Lung (tissue), 12 donors: ENCODE data around the gene PRR30. TPM values are rescaled to one million over a fixed set of nuclear protein-coding genes. Genes with fewer than 3 reads are reported as not detected.

Experiments
- ATAC-seq: fragments of 200-7000 bp; cut with Tn5 transposase; one replicate; pipeline ENCODE4 v1.9.1; 2020; ENCODE audit warnings: moderate number of reproducible peaks; ENCODE audit not compliant: insufficient read depth, low FRiP score
- DNase-seq, 3 donors: peaks; one replicate each; pipeline ENCODE4 v3.0.0-alpha.2; 2013 to 2017
- H3K27ac ChIP-seq, 2 donors: one replicate each; pipeline ENCODE4 v1.5.1; 2013; ENCODE audit warnings: mild to moderate bottlenecking in 2 of 2, moderate library complexity in 2 of 2, control low read depth in 1 of 2, inconsistent platforms in 1 of 2, low read depth in 1 of 2, low read length in 1 of 2
- H3K27me3 ChIP-seq, 3 donors: one replicate each; pipeline ENCODE4 v1.5.1; 2013; ENCODE audit warnings: low read length in 2 of 3; ENCODE audit not compliant: control insufficient read depth in 3 of 3, insufficient read depth in 3 of 3
- H3K36me3 ChIP-seq, 4 donors: one replicate each; pipeline ENCODE4 v1.5.1; 2013; ENCODE audit warnings: low read length in 4 of 4, mild to moderate bottlenecking in 1 of 4, moderate library complexity in 1 of 4; ENCODE audit not compliant: control insufficient read depth in 4 of 4, insufficient read depth in 4 of 4
- H3K4me1 ChIP-seq, 5 donors: one replicate each; pipeline ENCODE4 v1.5.1; 2013; ENCODE audit warnings: low read length in 5 of 5, mild to moderate bottlenecking in 2 of 5, moderate library complexity in 1 of 5; ENCODE audit not compliant: control insufficient read depth in 5 of 5, insufficient read depth in 5 of 5
- H3K4me3 ChIP-seq: one replicate; pipeline ENCODE4 v1.5.1; 2013; ENCODE audit warnings: mild to moderate bottlenecking, control low read depth, moderate library complexity
- H3K9ac ChIP-seq, 2 donors: one replicate each; pipeline ENCODE4 v1.5.1; 2013; ENCODE audit warnings: low read length in 2 of 2, control low read depth in 1 of 2; ENCODE audit not compliant: insufficient read depth in 1 of 2
- H3K9me3 ChIP-seq, 4 donors: one replicate each; pipeline ENCODE4 v1.5.1; 2013; ENCODE audit warnings: low read length in 3 of 4, mild to moderate bottlenecking in 1 of 4, moderate library complexity in 1 of 4; ENCODE audit not compliant: control insufficient read depth in 4 of 4, insufficient read depth in 3 of 4
- CTCF ChIP-seq: IDR thresholded peaks from 2 replicates; pipeline ENCODE4 v1.5.1; 2012; ENCODE audit warnings: mild to moderate bottlenecking; ENCODE audit errors: control extremely low read depth, extremely low read depth
- WGBS, 2 donors: extraction: QIAGEN DNeasy Blood & Tissue Kit; methylation state at CpG; one replicate each; pipeline ENCODE4 v1.1.7; 2013; 5-methylcytosine and 5-hydroxymethylcytosine counted together
- polyA plus RNA-seq, 2 donors: library from polyadenylated mRNA; stranded (reverse); fragments of 200-250 nt; gene quantifications; one replicate each; pipeline ENCODE4 v1.2.1, GENCODE V29; 2013
- total RNA-seq, 2 donors: library from RNA; depleted of rRNA in 1 of 2; stranded (reverse); fragments of >200 nt in 1 of 2; gene quantifications; one replicate each; pipeline ENCODE4 v1.2.1, GENCODE V29; 2014 to 2021
- donor health status: control.
- donor health status: control.
- donor health status: Bipolar disorder and iron deficiency.
- donor health status: healthy.
- donor health status: DM: yes; HTN: yes; CAD: no.

PRR30 gene
- total and polyA plus RNA-seq, 4 donors, result not detected

GRCh38 chr2:27087823-27088410 is 51.3 kb downstream of the PRR30 start:
- 91% methylated on average over 5 of the region's 5 CpGs for WGBS, 2 donors
- TF ChIP-seq CTCF, result no peak
- H3K27me3 ChIP-seq, result no peaks in the 10 kb centered on the region
- DNase-seq, result no peak
- H3K36me3 ChIP-seq, result peaks cover 0 to 21% (median 6%) of the 10 kb centered on the region in 4 donors
- no peaks in the 10 kb centered on the region for H3K9me3 ChIP-seq
- no peak overlapping the region for H3K27ac ChIP-seq
- H3K4me3 ChIP-seq, result no peak overlapping the region
- no peak overlapping the region for H3K9ac ChIP-seq
- peaks cover 0 to 33% (median 0%) of the 10 kb centered on the region in 5 donors for H3K4me1 ChIP-seq
- no peak for ATAC-seq

Other genes starting within 250 kb of the PRR30 start
- 10 to 100 TPM; 10.2 to 34.1 TPM for gene MAPRE3, start 168.8 kb downstream of the PRR30 start, total RNA-seq
- gene MAPRE3, start 168.8 kb downstream of the PRR30 start, polyA plus RNA-seq, result 10 to 100 TPM; 20.4 to 41.9 TPM
- 10 to 100 TPM; 34.3 to 99.2 TPM for gene TMEM214, start 106.4 kb downstream of the PRR30 start, total RNA-seq
- 10 to 100 TPM; 56.7 to 62.5 TPM for gene TMEM214, start 106.4 kb downstream of the PRR30 start, polyA plus RNA-seq
- 10 to 100 TPM; 17.3 to 22.3 TPM for gene AGBL5, start 87.7 kb downstream of the PRR30 start, total RNA-seq
- 10 to 100 TPM in 1 of 2 donors, 1 to 10 TPM in 1; 8.6 to 11.6 TPM for gene AGBL5, start 87.7 kb downstream of the PRR30 start, polyA plus RNA-seq
- 100 to 1,000 TPM; 164 to 238 TPM for gene OST4, start 67.8 kb downstream of the PRR30 start, total RNA-seq
- gene OST4, start 67.8 kb downstream of the PRR30 start, polyA plus RNA-seq, result 100 to 1,000 TPM; 379 to 577 TPM
- 100 to 1,000 TPM in 1 of 2 donors, 10 to 100 TPM in 1; 88.4 to 163 TPM for gene EMILIN1, start 60.8 kb downstream of the PRR30 start, total RNA-seq
- gene EMILIN1, start 60.8 kb downstream of the PRR30 start, polyA plus RNA-seq, result 10 to 100 TPM; 74.1 to 98.6 TPM
- gene KHK, start 52.6 kb downstream of the PRR30 start, total RNA-seq, result 1 to 10 TPM; 1.6 to 7.6 TPM
- 1 to 10 TPM; 3.1 to 4.2 TPM for gene KHK, start 52.6 kb downstream of the PRR30 start, polyA plus RNA-seq
- gene CGREF1, start 20.3 kb downstream of the PRR30 start, total RNA-seq, result under 1 TPM; 0.57 to 0.89 TPM
- under 1 TPM; 0.55 to 0.80 TPM for gene CGREF1, start 20.3 kb downstream of the PRR30 start, polyA plus RNA-seq
- under 1 TPM; 0.11 to 0.74 TPM for gene ABHD1, start 15.6 kb downstream of the PRR30 start, total RNA-seq
- gene ABHD1, start 15.6 kb downstream of the PRR30 start, polyA plus RNA-seq, result under 1 TPM; 0.08 to 0.16 TPM
- gene PREB, start 4.8 kb downstream of the PRR30 start, total RNA-seq, result 10 to 100 TPM; 30.2 to 56.8 TPM
- gene PREB, start 4.8 kb downstream of the PRR30 start, polyA plus RNA-seq, result 10 to 100 TPM; 25.8 to 66.8 TPM
- gene TCF23, start 9.6 kb upstream of the PRR30 start, total RNA-seq, result under 1 TPM in 1 of 2 donors, not detected in 1; 0.18 TPM
- gene TCF23, start 9.6 kb upstream of the PRR30 start, polyA plus RNA-seq, result under 1 TPM; 0.01 to 0.04 TPM
- gene ATRAID, start 72.6 kb upstream of the PRR30 start, total RNA-seq, result 100 to 1,000 TPM in 1 of 2 donors, 10 to 100 TPM in 1; 90.0 to 107 TPM
- gene ATRAID, start 72.6 kb upstream of the PRR30 start, polyA plus RNA-seq, result 100 to 1,000 TPM; 136 to 204 TPM
- 10 to 100 TPM; 12.1 to 32.5 TPM for gene SLC5A6, start 72.9 kb upstream of the PRR30 start, total RNA-seq
- gene SLC5A6, start 72.9 kb upstream of the PRR30 start, polyA plus RNA-seq, result 10 to 100 TPM; 15.2 to 33.1 TPM
- 10 to 100 TPM; 18.3 to 42.0 TPM for gene CAD, start 78.0 kb upstream of the PRR30 start, total RNA-seq
- gene CAD, start 78.0 kb upstream of the PRR30 start, polyA plus RNA-seq, result 10 to 100 TPM; 10.9 to 19.4 TPM
- under 1 TPM; 0.31 to 0.77 TPM for gene SLC30A3, start 123.6 kb upstream of the PRR30 start, total RNA-seq
- gene SLC30A3, start 123.6 kb upstream of the PRR30 start, polyA plus RNA-seq, result under 1 TPM; 0.11 to 0.37 TPM
- not detected for gene DNAJC5G, start 136.0 kb upstream of the PRR30 start, total RNA-seq
- not detected for gene DNAJC5G, start 136.0 kb upstream of the PRR30 start, polyA plus RNA-seq
- under 1 TPM; 0.09 to 0.48 TPM for gene TRIM54, start 143.0 kb upstream of the PRR30 start, total RNA-seq
- under 1 TPM; 0.10 to 0.16 TPM for gene TRIM54, start 143.0 kb upstream of the PRR30 start, polyA plus RNA-seq
- gene UCN, start 169.0 kb upstream of the PRR30 start, total RNA-seq, result 1 to 10 TPM in 1 of 2 donors, under 1 TPM in 1; 0.34 to 2.0 TPM
- gene UCN, start 169.0 kb upstream of the PRR30 start, polyA plus RNA-seq, result 1 to 10 TPM in 1 of 2 donors, under 1 TPM in 1; 0.76 to 2.0 TPM
- gene MPV17, start 183.7 kb upstream of the PRR30 start, total RNA-seq, result 100 to 1,000 TPM in 1 of 2 donors, 10 to 100 TPM in 1; 42.1 to 103 TPM
- gene MPV17, start 183.7 kb upstream of the PRR30 start, polyA plus RNA-seq, result 100 to 1,000 TPM in 1 of 2 donors, 10 to 100 TPM in 1; 94.5 to 224 TPM
- gene GTF3C2, start 217.4 kb upstream of the PRR30 start, total RNA-seq, result 10 to 100 TPM; 46.4 to 61.8 TPM
- 10 to 100 TPM; 28.7 to 41.0 TPM for gene GTF3C2, start 217.4 kb upstream of the PRR30 start, polyA plus RNA-seq
- gene EIF2B4, start 230.9 kb upstream of the PRR30 start, total RNA-seq, result 10 to 100 TPM; 19.6 to 37.3 TPM
- 10 to 100 TPM; 37.3 to 55.4 TPM for gene EIF2B4, start 230.9 kb upstream of the PRR30 start, polyA plus RNA-seq
- 100 to 1,000 TPM in 1 of 2 donors, 10 to 100 TPM in 1; 65.8 to 129 TPM for gene SNX17, start 231.2 kb upstream of the PRR30 start, total RNA-seq
- 100 to 1,000 TPM in 1 of 2 donors, 10 to 100 TPM in 1; 68.4 to 123 TPM for gene SNX17, start 231.2 kb upstream of the PRR30 start, polyA plus RNA-seq
- gene ZNF513, start 241.3 kb upstream of the PRR30 start, total RNA-seq, result 10 to 100 TPM in 1 of 2 donors, 1 to 10 TPM in 1; 8.0 to 21.1 TPM
- 10 to 100 TPM; 21.6 to 22.2 TPM for gene ZNF513, start 241.3 kb upstream of the PRR30 start, polyA plus RNA-seq